ENCODE data around the gene RXYLT1.
"Not testable (repeated sequence)": the region's sequence is repeated elsewhere in the genome, so short reads cannot be mapped to it uniquely, and the experiment has no call there.

The RXYLT1 gene

GRCh38 chr12:63779498-63780481, at the start of gene RXYLT1:
TSS of gene RXYLT1 (plus strand) at chr12:63779909. CDS start at chr12:63779961, 52 bp downstream.
- Histone ChIP-seq H3K9ac (ENCODE audit: low read depth, low read length) (peak within 1 kb of the TSS; percentile 87), H3K9me3 (ENCODE audit: control insufficient read depth, insufficient read depth, low read length) (no peaks in the 10 kb centered on the region), H3K4me1 (ENCODE audit: insufficient read depth, low read length) (no peaks in the 10 kb centered on the region), H3K36me3 (ENCODE audit: insufficient read depth, low read length) (no peaks in the 10 kb centered on the region)

- H3K9ac ChIP-seq (ENCODE audit: low read depth, low read length); H3K4me1 ChIP-seq (ENCODE audit: insufficient read depth, low read length); H3K36me3 ChIP-seq (ENCODE audit: insufficient read depth, low read length); H3K9me3 ChIP-seq (ENCODE audit: control insufficient read depth, insufficient read depth, low read length): not testable (repeated sequence)
Observed at GRCh38 chr12:63732779-63733178, 46.9 kb upstream of the RXYLT1 start.

- not testable (repeated sequence) for H3K9me3 ChIP-seq (ENCODE audit: control insufficient read depth, insufficient read depth, low read length); H3K4me1 ChIP-seq (ENCODE audit: insufficient read depth, low read length); H3K9ac ChIP-seq (ENCODE audit: low read depth, low read length); H3K36me3 ChIP-seq (ENCODE audit: insufficient read depth, low read length)
Observed at GRCh38 chr12:63733585-63733984, 46.1 kb upstream of the RXYLT1 start.

GRCh38 chr12:63740551-63740950, 39.2 kb upstream of the RXYLT1 start:
- not testable (repeated sequence) for H3K9me3 ChIP-seq (ENCODE audit: control insufficient read depth, insufficient read depth, low read length); H3K4me1 ChIP-seq (ENCODE audit: insufficient read depth, low read length); H3K9ac ChIP-seq (ENCODE audit: low read depth, low read length); H3K36me3 ChIP-seq (ENCODE audit: insufficient read depth, low read length)

- not testable (repeated sequence) for H3K9me3 ChIP-seq (ENCODE audit: control insufficient read depth, insufficient read depth, low read length); H3K36me3 ChIP-seq (ENCODE audit: insufficient read depth, low read length); H3K4me1 ChIP-seq (ENCODE audit: insufficient read depth, low read length); H3K9ac ChIP-seq (ENCODE audit: low read depth, low read length)
Observed at GRCh38 chr12:63741431-63741830, 38.3 kb upstream of the RXYLT1 start.

GRCh38 chr12:63744110-63744509, 35.6 kb upstream of the RXYLT1 start:
- not testable (repeated sequence) for H3K9me3 ChIP-seq (ENCODE audit: control insufficient read depth, insufficient read depth, low read length); H3K4me1 ChIP-seq (ENCODE audit: insufficient read depth, low read length); H3K9ac ChIP-seq (ENCODE audit: low read depth, low read length); H3K36me3 ChIP-seq (ENCODE audit: insufficient read depth, low read length)

GRCh38 chr12:63746470-63746869, 33.2 kb upstream of the RXYLT1 start:
- H3K9ac ChIP-seq (ENCODE audit: low read depth, low read length); H3K4me1 ChIP-seq (ENCODE audit: insufficient read depth, low read length); H3K9me3 ChIP-seq (ENCODE audit: control insufficient read depth, insufficient read depth, low read length); H3K36me3 ChIP-seq (ENCODE audit: insufficient read depth, low read length): not testable (repeated sequence)

GRCh38 chr12:63747136-63747535, 32.6 kb upstream of the RXYLT1 start:
- H3K9ac ChIP-seq (ENCODE audit: low read depth, low read length); H3K9me3 ChIP-seq (ENCODE audit: control insufficient read depth, insufficient read depth, low read length); H3K36me3 ChIP-seq (ENCODE audit: insufficient read depth, low read length); H3K4me1 ChIP-seq (ENCODE audit: insufficient read depth, low read length): not testable (repeated sequence)

GRCh38 chr12:63747553-63747952, 32.2 kb upstream of the RXYLT1 start:
- no peaks in the 10 kb centered on the region for H3K36me3 ChIP-seq (ENCODE audit: insufficient read depth, low read length)
- no peak overlapping the region for H3K9ac ChIP-seq (ENCODE audit: low read depth, low read length)
- H3K9me3 ChIP-seq (ENCODE audit: control insufficient read depth, insufficient read depth, low read length) = no peaks in the 10 kb centered on the region
- H3K4me1 ChIP-seq (ENCODE audit: insufficient read depth, low read length) = no peaks in the 10 kb centered on the region

GRCh38 chr12:63752283-63752682, 27.4 kb upstream of the RXYLT1 start:
- H3K9ac ChIP-seq (ENCODE audit: low read depth, low read length) = no peak overlapping the region
- H3K4me1 ChIP-seq (ENCODE audit: insufficient read depth, low read length) = no peaks in the 10 kb centered on the region
- H3K36me3 ChIP-seq (ENCODE audit: insufficient read depth, low read length) = no peaks in the 10 kb centered on the region
- H3K9me3 ChIP-seq (ENCODE audit: control insufficient read depth, insufficient read depth, low read length) = no peaks in the 10 kb centered on the region

- Histone ChIP-seq H3K9ac (ENCODE audit: low read depth, low read length) (no peak overlapping the region), H3K36me3 (ENCODE audit: insufficient read depth, low read length) (no peaks in the 10 kb centered on the region), H3K4me1 (ENCODE audit: insufficient read depth, low read length) (no peaks in the 10 kb centered on the region), H3K9me3 (ENCODE audit: control insufficient read depth, insufficient read depth, low read length) (no peaks in the 10 kb centered on the region)
Observed at GRCh38 chr12:63752841-63753240, 26.9 kb upstream of the RXYLT1 start.

GRCh38 chr12:63753743-63754142, 26.0 kb upstream of the RXYLT1 start:
- H3K9me3 ChIP-seq (ENCODE audit: control insufficient read depth, insufficient read depth, low read length) = no peaks in the 10 kb centered on the region
- no peaks in the 10 kb centered on the region for H3K36me3 ChIP-seq (ENCODE audit: insufficient read depth, low read length)
- no peaks in the 10 kb centered on the region for H3K4me1 ChIP-seq (ENCODE audit: insufficient read depth, low read length)
- no peak overlapping the region for H3K9ac ChIP-seq (ENCODE audit: low read depth, low read length)

GRCh38 chr12:63764481-63764880, 15.2 kb upstream of the RXYLT1 start:
- Histone ChIP-seq H3K4me1 (ENCODE audit: insufficient read depth, low read length) (no peaks in the 10 kb centered on the region), H3K9ac (ENCODE audit: low read depth, low read length) (no peak overlapping the region), H3K9me3 (ENCODE audit: control insufficient read depth, insufficient read depth, low read length) (peaks cover 2% of the 10 kb centered on the region; the same call in 1 of the 2 replicates), H3K36me3 (ENCODE audit: insufficient read depth, low read length) (no peaks in the 10 kb centered on the region; the same call in 1 of the 2 replicates)

GRCh38 chr12:63766498-63766897, 13.2 kb upstream of the RXYLT1 start:
- no peaks in the 10 kb centered on the region; the same call in 1 of the 2 replicates for H3K36me3 ChIP-seq (ENCODE audit: insufficient read depth, low read length)
- peaks cover 8% of the 10 kb centered on the region for H3K9me3 ChIP-seq (ENCODE audit: control insufficient read depth, insufficient read depth, low read length)
- H3K9ac ChIP-seq (ENCODE audit: low read depth, low read length) = no peak overlapping the region
- H3K4me1 ChIP-seq (ENCODE audit: insufficient read depth, low read length) = no peaks in the 10 kb centered on the region

GRCh38 chr12:63770375-63770774, 9.3 kb upstream of the RXYLT1 start:
- Histone ChIP-seq H3K4me1 (ENCODE audit: insufficient read depth, low read length) (no peaks in the 10 kb centered on the region), H3K36me3 (ENCODE audit: insufficient read depth, low read length) (no peaks in the 10 kb centered on the region; the same call in 1 of the 2 replicates), H3K9ac (ENCODE audit: low read depth, low read length) (no peak overlapping the region), H3K9me3 (ENCODE audit: control insufficient read depth, insufficient read depth, low read length) (peaks cover 8% of the 10 kb centered on the region)
